WTC11 (cell line): Measurements from ENCODE around the gene PGGT1B.

Experiments used
- ATF1 ChIP-seq: sonication (generic); formaldehyde crosslinking; IDR thresholded peaks from 2 replicates; pipeline ENCODE4 v1.8.1; 2023; ENCODE audit warnings: mild to moderate bottlenecking, moderate library complexity, missing genetic modification reagents
- ATF3 ChIP-seq: sonication (generic); formaldehyde crosslinking; conservative IDR thresholded peaks from 2 replicates; pipeline ENCODE4 v1.8.1; 2022; ENCODE audit warnings: mild to moderate bottlenecking, missing genetic modification reagents
- CTCF ChIP-seq: fragments of 200-600 bp; IDR thresholded peaks from 2 replicates; pipeline ENCODE4 v1.8.0; 2022; ENCODE audit warnings: antibody characterized with exemption
- ETV6 ChIP-seq: sonication (generic); formaldehyde crosslinking; IDR thresholded peaks from 2 replicates; pipeline ENCODE4 v1.8.1; 2022; ENCODE audit warnings: mild to moderate bottlenecking, missing genetic modification reagents
- GABPB1 ChIP-seq: sonication (generic); formaldehyde crosslinking; IDR thresholded peaks from 2 replicates; pipeline ENCODE4 v1.8.1; 2023; ENCODE audit warnings: mild to moderate bottlenecking, missing genetic modification reagents
- IRF1 ChIP-seq: sonication (generic); formaldehyde crosslinking; IDR thresholded peaks from 2 replicates; pipeline ENCODE4 v1.8.0; 2023; ENCODE audit warnings: missing genetic modification reagents
- KAT7 ChIP-seq: sonication (generic); formaldehyde crosslinking; IDR thresholded peaks from 2 replicates; pipeline ENCODE4 v1.8.1; 2023; ENCODE audit warnings: missing genetic modification reagents, mild to moderate bottlenecking, borderline replicate concordance
- NR2C2 ChIP-seq: sonication (generic); formaldehyde crosslinking; IDR thresholded peaks from 2 replicates; pipeline ENCODE4 v1.8.0; 2022; ENCODE audit warnings: mild to moderate bottlenecking, missing genetic modification reagents
- STAT6 ChIP-seq: sonication (generic); formaldehyde crosslinking; conservative IDR thresholded peaks from 2 replicates; pipeline ENCODE4 v1.8.1; 2023; ENCODE audit warnings: mild to moderate bottlenecking, low read depth, missing genetic modification reagents, moderate library complexity
- ZNF512 ChIP-seq: sonication (generic); formaldehyde crosslinking; IDR thresholded peaks from 2 replicates; pipeline ENCODE4 v1.8.1; 2022; ENCODE audit warnings: missing genetic modification reagents, borderline replicate concordance

- TF ChIP-seq CTCF (no peak), IRF1 (CRISPR knock-in tag) (no peak), NR2C2 (CRISPR knock-in tag) (no peak), ZNF512 (no peak), KAT7 (CRISPR knock-in tag) (no peak), ATF3 (no peak), ETV6 (no peak), STAT6 (CRISPR knock-in tag) (no peak), ATF1 (CRISPR knock-in tag) (no peak), GABPB1 (CRISPR knock-in tag) (no peak)
These were observed 75.9 kb downstream of the PGGT1B start for GRCh38 chr5:115186794-115187193.
